Stimulated activated CD4-positive, alpha-beta T cell treated with anti-CD3 and anti-CD28 coated beads, Interleukin-15, amount 100 ng/mL, for 48 hours (primary cell): ENCODE measurements around the gene THEM5.

ENCODE experiments used
- DNase-seq, 2 donors: peaks; one replicate each; pipeline ENCODE4 v3.0.0-alpha.2; 2020; ENCODE audit warnings: low read depth in 2 of 2

Gene THEM5

GRCh38 chr1:151839457-151840403 lies 13.8 kb downstream of the THEM5 start, which contains the start of gene C2CD4D:
Gene C2CD4D (minus strand): TSS chr1:151839820. CDS start chr1:151838989, 831 bp downstream.
- peak; percentile 42 to 63 for DNase-seq

DNA sequence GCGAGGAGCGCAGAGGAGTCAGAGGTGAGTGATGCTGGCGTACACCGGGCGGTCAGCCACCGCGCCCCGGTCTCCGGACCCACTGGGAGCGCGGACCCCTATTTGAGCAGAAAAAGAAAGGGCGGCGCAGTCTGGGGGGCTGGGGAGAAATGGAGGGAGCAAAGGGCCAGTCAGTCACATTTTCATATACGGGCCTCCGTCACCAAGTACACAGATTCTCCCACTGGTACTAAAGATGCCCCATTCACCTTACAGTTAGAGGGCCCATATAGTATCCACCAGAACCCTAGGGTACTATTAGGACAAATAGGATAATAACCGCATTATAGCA lies 14.5 kb downstream of the THEM5 start:
- DNase-seq, result no peak

DNA sequence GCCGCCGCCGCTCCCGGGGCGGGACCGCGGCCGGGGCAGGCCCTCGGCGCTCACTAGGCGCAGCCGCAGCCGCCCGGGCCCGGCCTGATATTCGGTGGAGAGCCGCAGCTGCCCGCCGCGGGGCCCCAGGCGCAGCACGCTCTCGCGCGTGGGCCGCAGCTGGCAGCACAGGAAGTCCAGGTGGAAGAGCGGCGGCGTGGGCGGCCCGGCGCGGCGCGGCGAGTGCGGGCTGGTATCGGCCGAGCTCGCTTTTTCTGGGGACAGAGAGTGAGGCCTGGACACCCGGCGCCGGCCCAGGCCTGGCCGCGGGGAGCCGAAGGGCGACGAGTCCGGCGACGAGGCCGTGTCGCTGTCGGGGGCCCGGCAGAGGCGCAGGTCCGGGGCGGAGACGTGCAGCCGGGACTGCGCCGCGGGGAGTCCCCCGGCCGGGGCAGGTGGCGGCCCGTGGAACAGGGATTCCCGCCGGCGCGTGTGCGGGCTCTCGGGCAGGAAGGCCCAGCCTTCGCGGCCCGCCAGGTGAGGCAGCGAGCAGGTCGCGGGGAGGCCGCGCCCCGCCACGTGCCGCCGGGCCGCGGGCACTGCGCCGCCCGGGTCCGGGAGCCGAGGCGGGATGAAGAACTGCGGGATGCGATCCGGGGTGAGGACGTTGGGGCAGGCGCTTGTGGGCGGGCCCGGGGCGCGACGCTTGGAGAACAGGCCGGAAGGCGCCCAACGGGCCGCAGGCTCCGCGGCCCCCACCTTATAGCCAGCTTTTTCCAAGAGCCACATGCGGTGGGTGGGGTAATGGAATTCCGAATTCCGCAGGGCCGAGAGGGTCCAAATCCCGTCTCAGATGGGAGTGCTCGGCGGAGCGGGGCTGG lies 15.1 kb downstream of the THEM5 start:
- no peak for DNase-seq

DNA sequence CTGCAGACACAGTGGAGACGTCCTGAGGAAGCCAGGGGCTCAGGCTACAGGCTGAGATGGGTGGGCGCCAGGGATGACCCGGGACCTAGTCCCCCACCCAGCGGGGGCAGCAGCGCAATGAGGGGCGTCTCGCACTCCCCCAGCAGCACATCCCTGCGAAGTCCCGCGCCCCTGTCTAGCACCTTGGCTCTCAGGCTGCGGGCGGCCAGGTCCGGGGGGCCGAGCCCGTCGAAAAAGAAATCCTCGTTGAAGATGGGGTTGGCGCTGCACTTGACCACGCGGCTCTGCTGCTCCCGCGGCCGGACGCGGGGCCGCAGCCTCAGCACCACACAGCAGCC lies 15.7 kb downstream of the THEM5 start:
- DNase-seq, result no peak

- no peak for DNase-seq
These were observed 16.3 kb downstream of the THEM5 start for GRCh38 chr1:151837197-151837596.

GRCh38 chr1:151835596-151835995 lies 17.9 kb downstream of the THEM5 start:
- DNase-seq, result no peak

DNA sequence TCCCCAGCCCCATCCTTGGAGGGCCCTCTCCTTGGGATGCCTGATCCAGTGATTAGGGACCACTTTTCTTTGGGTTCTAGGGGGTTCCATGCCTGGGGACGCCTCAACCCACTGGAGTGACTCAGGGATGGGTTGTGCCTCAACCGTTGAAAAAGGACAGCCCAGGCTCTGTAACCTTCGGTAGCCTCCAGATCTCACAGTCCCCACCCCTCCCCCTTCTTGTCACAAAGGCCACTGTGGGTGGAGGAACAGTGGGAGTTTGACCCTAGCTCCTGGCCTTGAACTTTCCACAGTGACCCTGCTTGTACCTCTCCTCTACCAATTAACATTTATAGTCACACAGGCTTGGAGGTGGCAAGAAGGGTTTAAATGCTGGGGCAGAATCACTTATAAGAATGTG lies 19.3 kb downstream of the THEM5 start:
- DNase-seq, result no peak

GRCh38 chr1:151833172-151833900 lies 20.2 kb downstream of the THEM5 start:
- DNase-seq, result no peak

DNA sequence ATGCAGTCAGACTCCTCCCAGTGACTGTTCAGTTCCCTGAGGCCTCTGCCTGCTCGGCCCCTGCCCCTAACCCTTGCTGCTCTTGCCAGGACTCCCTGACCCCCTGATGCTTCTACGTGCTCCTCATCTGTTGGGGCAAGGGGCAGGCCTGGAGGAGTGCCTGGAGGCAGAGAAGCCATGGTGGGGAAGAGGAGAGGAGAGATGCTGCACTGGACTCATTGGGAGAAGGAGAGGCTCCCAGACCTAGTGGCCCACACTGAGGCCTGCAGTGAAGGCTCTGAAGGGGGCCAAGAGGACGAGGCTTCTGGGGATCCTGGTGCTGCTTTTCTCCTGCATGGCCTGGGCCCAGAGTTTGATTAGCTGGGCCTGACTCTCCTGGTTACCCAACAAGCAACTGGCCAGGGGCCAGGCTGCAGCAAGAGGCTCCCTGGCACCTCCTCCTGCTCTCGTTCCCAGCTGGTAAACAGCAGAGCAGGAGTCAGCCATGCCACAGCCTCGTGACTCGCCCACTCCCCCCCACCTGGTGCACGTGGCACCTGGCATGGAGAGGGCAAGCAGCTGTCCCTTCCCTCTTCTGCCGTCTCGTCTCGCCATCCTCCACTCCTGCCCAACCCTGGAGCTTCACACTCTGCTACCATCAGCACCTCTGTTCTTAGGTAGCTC lies 21.1 kb downstream of the THEM5 start:
- no peak for DNase-seq

DNA sequence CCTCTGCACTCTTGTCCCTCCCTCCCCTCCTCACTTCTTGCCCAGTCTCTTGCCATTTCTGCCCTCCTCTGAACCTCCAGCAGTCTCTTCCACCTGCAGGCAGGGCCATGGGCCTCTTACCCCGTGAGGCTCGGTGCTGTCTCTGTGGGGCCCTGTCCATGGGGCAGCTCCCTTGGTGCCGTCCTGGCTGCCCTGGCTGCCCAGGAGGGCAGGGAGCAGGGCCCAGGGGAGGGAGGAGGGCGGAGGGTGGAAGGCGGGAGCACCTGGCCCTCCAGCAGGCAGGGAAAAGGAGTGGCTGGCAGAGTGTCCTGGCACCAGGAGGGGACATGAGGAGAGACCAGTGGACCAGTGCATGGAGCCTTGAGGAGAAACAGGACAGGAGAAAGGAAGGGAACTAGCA lies 21.9 kb downstream of the THEM5 start, which contains the start of gene RORC:
TSS of gene RORC (minus strand) at position 198 of the 400 bp plus-strand sequence. CDS start at position 160, 38 bp downstream.
- DNase-seq, result no peak

DNA sequence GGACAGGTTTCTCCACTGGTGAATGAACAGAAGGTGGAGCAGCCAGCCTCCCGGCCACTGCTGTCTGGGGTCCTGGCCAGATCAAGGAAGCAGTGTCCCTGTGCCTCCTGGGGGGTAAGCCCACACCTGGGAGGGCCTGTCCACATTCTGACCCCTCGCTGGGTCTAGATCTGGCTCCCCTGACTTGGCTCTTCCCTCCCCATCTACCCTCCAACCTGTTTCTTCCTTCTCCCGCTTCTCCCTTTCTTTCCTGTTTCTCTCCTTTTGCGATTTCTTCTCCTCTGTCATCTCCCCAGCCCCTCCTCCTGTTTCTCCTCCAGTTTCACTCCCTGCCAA lies 22.3 kb downstream of the THEM5 start:
- DNase-seq, result no peak

GRCh38 chr1:151830055-151830454 lies 23.5 kb downstream of the THEM5 start:
- no peak for DNase-seq

- DNase-seq, result no peak
These were observed 24.0 kb downstream of the THEM5 start for GRCh38 chr1:151829352-151830046.

GRCh38 chr1:151828921-151829320 lies 24.6 kb downstream of the THEM5 start:
- DNase-seq, result no peak

DNA sequence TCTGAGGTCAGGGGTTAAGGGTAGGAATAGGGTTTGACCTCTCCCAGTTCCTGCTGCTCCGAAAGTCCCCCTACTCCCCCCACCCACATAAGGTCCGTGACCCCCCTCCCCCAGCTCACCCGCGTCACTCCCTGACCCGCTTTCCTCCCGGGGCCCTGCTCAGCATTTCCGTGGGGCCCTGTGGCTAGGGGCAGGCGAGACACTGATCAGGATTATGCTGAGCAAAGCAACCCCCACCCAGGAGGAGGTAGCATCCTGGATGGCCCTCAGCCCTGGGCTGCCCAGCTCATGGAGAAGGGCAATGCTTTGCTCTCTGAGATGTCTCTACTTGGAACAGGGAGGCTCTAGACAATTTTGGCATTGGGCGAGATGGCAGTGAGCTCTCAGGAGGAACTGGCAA lies 25.7 kb downstream of the THEM5 start:
- DNase-seq, result no peak

DNA sequence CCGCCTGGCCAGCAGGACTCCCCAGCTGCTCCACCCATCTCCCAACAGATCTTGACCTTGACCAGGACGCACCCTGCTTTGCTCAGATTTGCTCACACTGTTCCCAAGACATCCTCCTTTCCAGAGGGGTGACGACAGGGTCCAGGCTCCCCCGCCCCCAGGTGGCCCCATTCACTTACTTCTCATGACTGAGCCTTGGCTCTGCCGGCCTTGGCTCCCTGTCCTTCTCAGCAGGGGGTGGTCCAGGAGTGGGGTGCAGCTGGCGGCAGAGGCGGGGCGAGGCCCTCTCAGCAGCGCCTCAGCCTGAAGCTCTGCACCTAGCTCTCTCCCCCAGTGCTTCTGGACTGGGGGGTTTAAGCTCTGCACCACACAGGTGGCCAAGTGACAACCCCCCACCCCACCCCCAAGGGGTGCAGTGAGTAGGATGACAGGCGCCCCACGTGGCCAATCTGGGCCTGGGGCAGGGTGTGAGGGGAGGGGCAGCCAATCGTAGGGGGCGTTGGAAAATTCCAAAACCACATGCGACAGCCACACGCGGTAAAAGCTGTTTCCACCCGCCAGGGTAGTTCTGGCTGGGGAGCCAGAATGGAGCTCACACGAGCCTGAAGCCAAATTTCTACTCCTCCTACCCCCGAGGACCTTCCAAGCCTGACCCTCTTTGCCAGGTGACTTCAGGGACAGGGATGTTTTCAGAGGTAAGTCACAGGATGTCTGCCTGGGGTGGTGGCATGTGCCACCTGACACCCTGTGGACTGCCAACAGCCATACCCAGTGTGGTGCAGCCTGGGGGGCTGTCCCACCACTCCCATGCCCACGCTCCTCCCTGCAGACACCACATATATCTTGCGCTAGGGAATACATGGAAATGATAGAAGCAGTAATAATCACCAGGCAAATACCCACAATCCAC lies 27.5 kb downstream of the THEM5 start:
- no peak for DNase-seq

- no peak for DNase-seq
These were observed 28.3 kb downstream of the THEM5 start for GRCh38 chr1:151825204-151825603.

DNA sequence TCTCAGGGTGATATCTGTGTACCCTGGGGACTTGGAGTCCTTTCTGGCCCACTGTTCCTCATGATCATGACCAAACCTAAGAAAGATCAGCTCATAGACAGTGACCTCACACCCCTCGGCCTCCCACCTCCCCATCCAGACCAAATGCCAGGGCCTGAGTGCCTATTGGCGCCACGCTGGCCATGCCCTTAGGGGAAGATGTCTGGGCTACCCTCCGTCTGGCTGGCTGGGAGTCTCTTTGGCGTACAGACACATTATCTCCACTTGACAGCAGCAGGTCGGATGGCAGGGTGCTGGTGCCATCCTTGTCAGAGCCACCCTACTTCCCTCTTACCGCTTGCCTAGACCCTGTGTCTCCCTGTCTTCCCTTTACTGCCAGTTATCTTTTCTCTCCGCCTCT lies 30.3 kb downstream of the THEM5 start:
- no peak for DNase-seq

- peak; percentile 56 to 60 for DNase-seq
These were observed 31.1 kb downstream of the THEM5 start for GRCh38 chr1:151822404-151822803.

GRCh38 chr1:151820940-151821339 lies 32.6 kb downstream of the THEM5 start:
- no peak for DNase-seq
